Measurements from ENCODE around the gene ATF7IP. TPM values are rescaled to one million over a fixed set of nuclear protein-coding genes. Genes with fewer than 3 reads are reported as not detected.
"Not testable (repeated sequence)": the region's sequence is repeated elsewhere in the genome, so short reads cannot be mapped to it uniquely, and the experiment has no call there.

ATF7IP gene
- polyA plus RNA-seq, 1 experiment, result 26.6 TPM

GRCh38 chr12:14325716-14326343 lies 39.7 kb upstream of the ATF7IP start:
- ChIA-PET CTCF (interaction anchor here (0.7 kb wide), 1 partner anchor 300 kb away, joined by 3 read pairs; no protein-coding TSS in a partner anchor), POLR2A (no interaction called here)
- no peak for TF ChIP-seq CTCF (IDR thresholded peaks at IDR 0.05; ENCODE audit: low read depth, low read length)
- H3K4me3 ChIP-seq (ENCODE audit: low read depth, low read length), result no peak overlapping the region
- peaks cover 2% of the 10 kb centered on the region; the same call in 1 of the 2 replicates for H3K9me3 ChIP-seq (ENCODE audit: control insufficient read depth, insufficient read depth, low read length)
- H3K27me3 ChIP-seq (ENCODE audit: control insufficient read depth, insufficient read depth, low read length), result no peaks in the 10 kb centered on the region
- no peak for DNase-seq (ENCODE audit: low read depth, low spot score)
- no peak overlapping the region for H3K27ac ChIP-seq (ENCODE audit: low read depth, low read length)

DNA sequence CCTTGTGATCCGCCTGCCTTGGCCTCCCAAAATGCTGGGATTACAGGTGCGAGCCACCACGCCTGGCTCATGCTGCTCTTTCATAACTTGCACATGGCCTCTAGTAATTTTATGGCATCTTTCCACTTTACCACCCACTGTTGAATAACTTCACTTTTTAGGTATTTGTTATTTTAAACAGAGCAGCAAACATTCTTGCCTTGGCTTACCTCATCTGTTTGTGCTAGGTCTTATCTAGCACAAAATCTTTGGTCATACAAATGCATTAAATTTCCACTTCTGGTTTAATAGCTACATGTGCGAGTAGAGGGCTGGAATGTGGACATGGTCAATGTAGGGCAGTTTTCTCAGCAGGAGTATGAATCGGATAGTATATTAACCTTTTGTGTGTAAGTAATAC lies 38.8 kb upstream of the ATF7IP start:
- no peak overlapping the region for H3K4me3 ChIP-seq (ENCODE audit: low read depth, low read length)
- CTCF ChIA-PET, result interaction anchor here (0.7 kb wide), 1 partner anchor 89 kb away, joined by 4 read pairs; no protein-coding TSS in a partner anchor
- TF ChIP-seq CTCF (IDR thresholded peaks at IDR 0.05; ENCODE audit: low read depth, low read length), result no peak
- POLR2A ChIA-PET, result no interaction called here
- DNase-seq (ENCODE audit: low read depth, low spot score), result peak; percentile 18
- H3K27me3 ChIP-seq (ENCODE audit: control insufficient read depth, insufficient read depth, low read length), result no peaks in the 10 kb centered on the region
- peaks cover 2% of the 10 kb centered on the region for H3K9me3 ChIP-seq (ENCODE audit: control insufficient read depth, insufficient read depth, low read length)
- no peak overlapping the region for H3K27ac ChIP-seq (ENCODE audit: low read depth, low read length)

DNA sequence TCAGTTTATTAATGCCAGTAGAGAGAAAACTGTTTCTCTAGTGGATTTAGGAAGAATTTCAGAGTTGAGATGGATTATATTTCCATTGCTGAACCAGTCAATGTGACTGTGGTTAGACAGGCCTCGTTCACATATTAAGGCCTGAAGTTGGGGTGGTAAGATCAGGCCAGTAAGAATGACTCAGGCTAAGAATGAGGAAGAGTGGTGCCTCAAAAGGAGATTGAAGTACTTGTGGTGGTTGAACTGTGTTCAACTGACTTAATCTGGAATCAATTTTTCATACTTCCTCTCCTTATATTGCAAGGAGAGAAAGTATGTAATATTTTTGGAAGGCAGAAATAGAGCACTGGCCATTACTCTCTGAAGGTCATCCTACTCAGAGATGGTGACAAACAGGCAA lies 37.8 kb upstream of the ATF7IP start:
- H3K27ac ChIP-seq (ENCODE audit: low read depth, low read length), result no peak overlapping the region
- H3K27me3 ChIP-seq (ENCODE audit: control insufficient read depth, insufficient read depth, low read length), result no peaks in the 10 kb centered on the region
- H3K9me3 ChIP-seq (ENCODE audit: control insufficient read depth, insufficient read depth, low read length), result peaks cover 2% of the 10 kb centered on the region
- no peak for TF ChIP-seq CTCF (IDR thresholded peaks at IDR 0.05; ENCODE audit: low read depth, low read length)
- no peak overlapping the region for H3K4me3 ChIP-seq (ENCODE audit: low read depth, low read length)
- DNase-seq (ENCODE audit: low read depth, low spot score), result no peak
- ChIA-PET CTCF (no interaction called here), POLR2A (no interaction called here)

- TF ChIP-seq CTCF (IDR thresholded peaks at IDR 0.05; ENCODE audit: low read depth, low read length), result no peak
- ChIA-PET CTCF (interaction anchor here (1.5 kb wide), 1 partner anchor 94 kb away, joined by 4 read pairs; no protein-coding TSS in a partner anchor), POLR2A (no interaction called here)
- Histone ChIP-seq H3K9me3 (ENCODE audit: control insufficient read depth, insufficient read depth, low read length) (no peaks in the 10 kb centered on the region; the same call in 1 of the 2 replicates), H3K27me3 (ENCODE audit: control insufficient read depth, insufficient read depth, low read length) (no peaks in the 10 kb centered on the region), H3K4me3 (ENCODE audit: low read depth, low read length) (no peak overlapping the region), H3K27ac (ENCODE audit: low read depth, low read length) (no peak overlapping the region)
- no peak for DNase-seq (ENCODE audit: low read depth, low spot score)
Measured at GRCh38 chr12:14332482-14332881, 33.0 kb upstream of the ATF7IP start.

DNA sequence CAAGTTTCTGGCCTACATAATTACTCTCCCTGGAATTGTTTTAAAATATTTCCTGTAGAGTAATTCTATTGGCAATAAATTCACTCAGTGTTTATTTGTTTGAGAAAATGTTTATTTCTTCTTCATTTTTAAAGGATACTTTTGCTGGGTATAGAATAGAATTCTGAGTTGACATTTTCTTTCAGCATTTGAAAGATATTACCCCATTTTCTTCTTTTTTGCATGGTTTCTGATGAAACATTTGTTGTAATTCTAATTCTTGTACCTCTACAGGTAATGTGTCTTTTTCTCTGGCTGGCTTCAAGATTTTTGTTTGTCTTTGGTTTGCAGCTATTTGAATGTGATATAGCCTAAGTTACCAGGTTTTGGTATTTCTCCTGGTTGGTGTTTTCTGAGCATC lies 25.1 kb upstream of the ATF7IP start:
- Histone ChIP-seq H3K27me3 (ENCODE audit: control insufficient read depth, insufficient read depth, low read length) (no peaks in the 10 kb centered on the region), H3K27ac (ENCODE audit: low read depth, low read length) (no peak overlapping the region), H3K4me3 (ENCODE audit: low read depth, low read length) (no peak overlapping the region), H3K9me3 (ENCODE audit: control insufficient read depth, insufficient read depth, low read length) (peaks cover 7% of the 10 kb centered on the region)
- TF ChIP-seq CTCF (IDR thresholded peaks at IDR 0.05; ENCODE audit: low read depth, low read length), result no peak
- ChIA-PET CTCF (no interaction called here), POLR2A (no interaction called here)
- no peak for DNase-seq (ENCODE audit: low read depth, low spot score)

GRCh38 chr12:14351524-14351923 lies 14.0 kb upstream of the ATF7IP start:
- CTCF ChIA-PET, result interaction anchor here (1.1 kb wide), 1 partner anchor 166 kb away, joined by 3 read pairs; no protein-coding TSS in a partner anchor
- not testable (repeated sequence) for H3K4me3 ChIP-seq (ENCODE audit: low read depth, low read length); H3K27ac ChIP-seq (ENCODE audit: low read depth, low read length)

DNA sequence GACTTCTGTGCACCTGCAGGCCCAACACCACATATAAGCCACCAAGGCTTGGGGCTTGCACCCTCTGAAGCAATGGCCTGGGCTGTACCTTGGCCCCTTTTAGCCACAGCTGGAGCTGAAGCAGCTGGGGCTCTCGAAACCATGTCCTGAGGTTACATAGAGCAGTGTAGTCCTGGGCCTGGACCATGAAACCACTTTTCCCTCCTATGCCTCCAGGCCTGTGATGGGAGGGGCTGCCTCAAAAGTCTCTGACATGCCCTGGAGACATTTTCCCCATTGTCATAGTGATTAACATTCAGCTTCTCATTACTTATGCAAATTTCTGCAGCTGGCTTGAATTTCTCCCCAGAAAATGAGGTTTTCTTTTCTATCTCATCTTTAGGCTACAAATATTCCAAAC lies 13.4 kb upstream of the ATF7IP start:
- H3K4me3 ChIP-seq (ENCODE audit: low read depth, low read length); POLR2A ChIA-PET; H3K27ac ChIP-seq (ENCODE audit: low read depth, low read length); DNase-seq (ENCODE audit: low read depth, low spot score); H3K27me3 ChIP-seq (ENCODE audit: control insufficient read depth, insufficient read depth, low read length); H3K9me3 ChIP-seq (ENCODE audit: control insufficient read depth, insufficient read depth, low read length): not testable (repeated sequence)
- CTCF ChIA-PET, result interaction anchor here (1.1 kb wide), 1 partner anchor 166 kb away, joined by 3 read pairs; no protein-coding TSS in a partner anchor

More at GRCh38 chr12:14351524-14351923, 14.0 kb upstream of the ATF7IP start:
- DNase-seq (ENCODE audit: low read depth, low spot score); H3K9me3 ChIP-seq (ENCODE audit: control insufficient read depth, insufficient read depth, low read length); POLR2A ChIA-PET; H3K27me3 ChIP-seq (ENCODE audit: control insufficient read depth, insufficient read depth, low read length): not testable (repeated sequence)

DNA sequence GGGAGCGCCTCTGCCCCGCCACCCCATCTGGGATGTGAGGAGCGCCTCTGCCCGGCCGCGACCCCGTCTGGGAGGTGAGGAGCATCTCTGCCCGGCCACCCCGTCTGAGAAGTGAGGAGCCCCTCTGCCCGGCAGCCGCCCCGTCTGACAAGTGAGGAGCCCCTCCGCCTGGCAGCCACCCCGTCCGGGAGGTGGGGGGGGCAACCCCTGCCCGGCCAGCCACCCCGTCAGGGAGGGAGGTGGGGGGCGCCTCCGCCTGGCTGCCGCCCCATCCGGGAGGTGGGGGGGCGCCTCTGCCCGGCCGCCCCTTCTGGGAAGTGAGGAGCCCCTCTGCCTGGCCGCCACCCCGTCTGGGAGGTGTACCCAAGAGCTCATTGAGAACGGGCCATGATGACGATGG lies 10.8 kb upstream of the ATF7IP start:
- H3K9me3 ChIP-seq (ENCODE audit: control insufficient read depth, insufficient read depth, low read length); CTCF ChIA-PET; H3K27me3 ChIP-seq (ENCODE audit: control insufficient read depth, insufficient read depth, low read length); DNase-seq (ENCODE audit: low read depth, low spot score); H3K4me3 ChIP-seq (ENCODE audit: low read depth, low read length); POLR2A ChIA-PET; H3K27ac ChIP-seq (ENCODE audit: low read depth, low read length): not testable (repeated sequence)

Measured in AG04450 (cell line).